HepG2 (cell line): ENCODE data around the gene ANXA5. TPM values are rescaled to one million over a fixed set of nuclear protein-coding genes. Genes with fewer than 3 reads are reported as not detected.
A peak's percentile ranks its signal among the peaks of the same experiment; 100 is the strongest.

ENCODE experiments used
- ATAC-seq: fragments of 200-7000 bp; cut with Tn5 transposase; 3 replicates; pipeline ENCODE4 v1.9.1; 2020; ENCODE audit warnings: mild to moderate bottlenecking, moderate library complexity
- BruUV-seq: library from RNA; stranded (reverse); fragments of 400-500 nt; replicated peaks from 2 replicates; lab custom pipeline; 2021; lab: Mats Ljungman, UMichigan
- CTCF ChIA-PET: fragments of 300-600 bp; formaldehyde crosslinking; extraction: SDS; loops from one replicate; lab custom pipeline; 2021; ENCODE audit warnings: low total read pairs, inconsistent platforms, low intra/inter-chr PET ratio; lab: Yijun Ruan, JAX
- POLR2A ChIA-PET: fragments of 350-600 bp; sonication (Branson Sonifier 250); formaldehyde crosslinking; loops from one replicate; lab custom pipeline; 2020; ENCODE audit warnings: antibody characterized with exemption, inconsistent platforms; lab: Yijun Ruan, JAX
- DNase-seq: peaks from one replicate; pipeline ENCODE4 v3.0.0-alpha.2; 2015; ENCODE audit warnings: low spot score
- FAIRE-seq: peaks from 3 replicates; lab custom pipeline; 2011; peaks lifted over from hg19 to GRCh38; lab: Jason Lieb, UNC
- H2AFZ ChIP-seq: one replicate; pipeline ENCODE4 v1.6.1; 2011; ENCODE audit warnings: low read length, inconsistent platforms
- H3K27ac ChIP-seq: fragments of 300-600 bp; 3 replicates; pipeline ENCODE4 v1.8.0; 2011; ENCODE audit warnings: mixed run types, mild to moderate bottlenecking, mixed read lengths, low read length, inconsistent platforms; ENCODE audit not compliant: insufficient read depth; ENCODE audit errors: extremely low read length
- H3K27me3 ChIP-seq, 2 experiments: fragments of 200-600 bp in 1 of 2; 2 replicates in 1 of 2; 3 replicates in 1 of 2; pipeline versions ENCODE4 v1.6.0 to v1.8.0; 2011; ENCODE audit warnings: low read length in 2 of 2, mild to moderate bottlenecking in 2 of 2, moderate library complexity in 2 of 2, inconsistent platforms in 1 of 2; ENCODE audit not compliant: insufficient read depth in 2 of 2, control insufficient read depth in 1 of 2
- H3K36me3 ChIP-seq, 2 experiments: fragments of 200-600 bp in 1 of 2; replicated peaks in 1 of 2; 2 replicates in 1 of 2; 3 replicates in 1 of 2; pipeline versions ENCODE4 v1.5.1 to v1.8.0; 2011; ENCODE audit warnings: low read length in 2 of 2, inconsistent platforms in 1 of 2; ENCODE audit not compliant: insufficient read depth in 2 of 2, control insufficient read depth in 1 of 2
- H3K4me1 ChIP-seq: 2 replicates; pipeline ENCODE4 v1.5.1; 2012; ENCODE audit warnings: low read length, inconsistent platforms; ENCODE audit not compliant: insufficient read depth
- H3K4me2 ChIP-seq: 2 replicates; pipeline ENCODE4 v1.6.0; 2011; ENCODE audit warnings: low read depth, low read length, inconsistent platforms
- H3K4me3 ChIP-seq, 3 experiments: fragments of 200-600 bp in 1 of 3; sonication (generic), shearing (Covaris generic) in 1 of 3; replicated peaks in 1 of 3; 2 replicates each; pipeline ENCODE4 v1.5.1; 2011 to 2016; ENCODE audit warnings: low read length in 3 of 3, inconsistent platforms in 2 of 3, low read depth in 2 of 3, mild to moderate bottlenecking in 2 of 3, control low read depth in 1 of 3, mixed read lengths in 1 of 3; ENCODE audit not compliant: insufficient read depth in 1 of 3
- H3K79me2 ChIP-seq: one replicate; pipeline ENCODE4 v1.6.1; 2011; ENCODE audit warnings: low read length, inconsistent platforms; ENCODE audit not compliant: insufficient read depth
- H3K9ac ChIP-seq: 2 replicates; pipeline ENCODE4 v1.6.0; 2011; ENCODE audit warnings: mild to moderate bottlenecking, low read depth, low read length, inconsistent platforms; ENCODE audit not compliant: insufficient read depth
- H3K9me3 ChIP-seq: 2 replicates; pipeline ENCODE4 v1.5.1; 2012; ENCODE audit warnings: mild to moderate bottlenecking, low read length
- H4K20me1 ChIP-seq: 2 replicates; pipeline ENCODE4 v1.6.0; 2011; ENCODE audit warnings: inconsistent platforms, mild to moderate bottlenecking, low read length, moderate library complexity; ENCODE audit not compliant: insufficient read depth
- ATF7 ChIP-seq, 2 experiments: fragments of 450-650 bp in 1 of 2; sonication (generic) in 1 of 2; formaldehyde crosslinking in 1 of 2; IDR thresholded peaks; 2 replicates each; pipeline versions ENCODE4 v1.4.0 to v1.6.1; 2016 to 2020; ENCODE audit warnings: antibody characterized with exemption in 1 of 2, mild to moderate bottlenecking in 1 of 2, missing genetic modification reagents in 1 of 2
- CREB1 ChIP-seq, 2 experiments: fragments of 450-650 bp in 1 of 2; IDR thresholded peaks; 2 replicates each; pipeline ENCODE4 v1.6.1; 2016 to 2017; ENCODE audit warnings: control low read depth in 1 of 2, mild to moderate bottlenecking in 1 of 2, missing compliant biosample characterization in 1 of 2, missing genetic modification characterization in 1 of 2
- MTF1 ChIP-seq: sonication (generic); formaldehyde crosslinking; IDR thresholded peaks from 2 replicates; pipeline ENCODE4 v1.5.0; 2020; ENCODE audit warnings: missing genetic modification reagents
- U2AF2 ChIP-seq: fragments of 200-400 bp; formaldehyde crosslinking; IDR thresholded peaks from 2 replicates; pipeline ENCODE4 v1.6.1; 2017; ENCODE audit warnings: low read depth, mild to moderate bottlenecking, low read length
- ZNF282 ChIP-seq: fragments of 450-650 bp; IDR thresholded peaks from 2 replicates; pipeline ENCODE4 v1.6.1; 2018; ENCODE audit not compliant: partially characterized antibody
- ZNF878 ChIP-seq: sonication (generic); formaldehyde crosslinking; IDR thresholded peaks from 2 replicates; pipeline ENCODE4 v1.8.1; 2023; ENCODE audit warnings: mild to moderate bottlenecking, missing genetic modification reagents, moderate library complexity
- WGBS: methylation state at CpG from one replicate; pipeline ENCODE4 v1.1.6; 2017; ENCODE audit warnings: low lambda C conversion rate; 5-methylcytosine and 5-hydroxymethylcytosine counted together
- in situ Hi-C: cut with HindIII; loops from 2 replicates; pipeline ENCODE4 v1.10.0; 2017; ENCODE audit warnings: low pct_unique_long_range_greater_than_20kb; ENCODE audit not compliant: extremely low pct_ligation_motif_present
- intact Hi-C: fragments of 100-400 bp; cut with micrococcal nuclease; formaldehyde crosslinking; loops from one replicate; pipeline ENCODE4 v1.10.0; 2022; ENCODE audit not compliant: unreplicated experiment
- polyA plus RNA-seq, 8 experiments: library from polyadenylated mRNA; depleted of rRNA in 3 of 8; stranded (reverse) in 7 of 8; unstranded in 1 of 8; fragments of >200 nt; fragmentation: Illumina TruSeq in 4 of 8; extraction: Trizol in 4 of 8; gene quantifications; 2 replicates each; pipeline versions ENCODE4 v1.2.1 to v1.2.3, GENCODE V29; 2011 to 2016; ENCODE audit warnings: low read depth in 4 of 8, missing spikeins in 1 of 8, mixed read lengths in 1 of 8; ENCODE audit not compliant: insufficient read depth in 1 of 8
- total RNA-seq, 5 experiments: library from RNA; depleted of rRNA; stranded (reverse); fragments of >200 nt; fragmentation: Illumina TruSeq; extraction: Trizol; gene quantifications; 2 replicates each; pipeline ENCODE4 v1.2.3, GENCODE V29; 2016; ENCODE audit warnings: low read depth in 1 of 5
- TF ChIP-seq, protein P1 (sequence below), 2 experiments: fragments of 450-650 bp in 1 of 2; sonication (generic) in 1 of 2; formaldehyde crosslinking in 1 of 2; IDR thresholded peaks; 2 replicates each; pipeline versions ENCODE4 v1.6.1 to v1.8.0; 2016 to 2022; ENCODE audit warnings: antibody characterized with exemption in 1 of 2, mild to moderate bottlenecking in 1 of 2, missing genetic modification reagents in 1 of 2
- TF ChIP-seq, protein P2 (sequence below): sonication (generic); formaldehyde crosslinking; IDR thresholded peaks from 2 replicates; pipeline ENCODE4 v1.4.0; 2020; ENCODE audit warnings: mild to moderate bottlenecking, missing genetic modification reagents

The ANXA5 gene
- total and polyA plus RNA-seq, 2 of the 13 experiments (the other 11 are each of a cell fraction or from before 2014, with no cell fraction given) = 209 to 342 TPM

DNA sequence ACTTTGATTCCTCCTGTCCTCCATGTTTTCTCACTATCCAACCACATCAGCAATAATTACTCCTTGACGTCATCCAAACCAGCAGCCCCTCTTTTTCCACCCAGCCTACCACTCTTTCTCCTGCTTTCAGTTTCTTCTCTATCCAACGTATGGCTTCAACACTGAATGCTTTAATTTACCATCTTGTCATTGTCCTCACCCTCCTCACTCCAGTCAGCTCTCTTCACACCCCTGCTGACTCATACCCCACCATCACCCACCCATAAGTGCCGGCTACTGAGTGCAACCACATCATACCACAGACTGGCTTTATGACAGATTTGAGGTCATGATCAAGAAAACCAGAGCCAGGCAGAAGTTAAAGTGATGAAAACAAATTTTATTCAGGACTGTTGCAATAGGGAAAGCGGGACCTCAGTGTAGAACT, 9.8 kb upstream of the ANXA5 start:
- H3K79me2 ChIP-seq = no peaks in the 10 kb centered on the region
- no peaks in the 10 kb centered on the region; the same call in 1 of the 2 replicates for H3K9me3 ChIP-seq
- peaks cover under 1% of the 10 kb centered on the region; the same call in 1 of the 2 replicates for H3K4me1 ChIP-seq
- DNase-seq (no peak), FAIRE-seq (no peak), ATAC-seq (no peak)
- 41% methylated on average over 4 of the region's 4 CpGs for WGBS
- ChIA-PET CTCF (no interaction called here), POLR2A (no interaction called here)
- H3K4me2 ChIP-seq = no peak overlapping the region
- BruUV-seq = no TSS peak
- intact Hi-C loops (no loop called here), in situ Hi-C loops (no loop called here)
- no peaks in the 10 kb centered on the region for H4K20me1 ChIP-seq
- H3K27ac ChIP-seq = no peak overlapping the region
- TF ChIP-seq ATF7 (IDR thresholded peaks at IDR 0.05) = peak; percentile 65; the same call in 1 of the 2 replicates
- TF ChIP-seq ATF7 (CRISPR knock-in tag; IDR thresholded peaks at IDR 0.05) = no peak
- TF ChIP-seq MTF1 (CRISPR knock-in tag) = no peak
- TF ChIP-seq ZNF282 = no peak
- peak; percentile 79 for TF ChIP-seq CREB1 (IDR thresholded peaks at IDR 0.05)
- TF ChIP-seq CREB1 (CRISPR knock-in tag; IDR thresholded peaks at IDR 0.05) = no peak
- TF ChIP-seq, protein P1, sequence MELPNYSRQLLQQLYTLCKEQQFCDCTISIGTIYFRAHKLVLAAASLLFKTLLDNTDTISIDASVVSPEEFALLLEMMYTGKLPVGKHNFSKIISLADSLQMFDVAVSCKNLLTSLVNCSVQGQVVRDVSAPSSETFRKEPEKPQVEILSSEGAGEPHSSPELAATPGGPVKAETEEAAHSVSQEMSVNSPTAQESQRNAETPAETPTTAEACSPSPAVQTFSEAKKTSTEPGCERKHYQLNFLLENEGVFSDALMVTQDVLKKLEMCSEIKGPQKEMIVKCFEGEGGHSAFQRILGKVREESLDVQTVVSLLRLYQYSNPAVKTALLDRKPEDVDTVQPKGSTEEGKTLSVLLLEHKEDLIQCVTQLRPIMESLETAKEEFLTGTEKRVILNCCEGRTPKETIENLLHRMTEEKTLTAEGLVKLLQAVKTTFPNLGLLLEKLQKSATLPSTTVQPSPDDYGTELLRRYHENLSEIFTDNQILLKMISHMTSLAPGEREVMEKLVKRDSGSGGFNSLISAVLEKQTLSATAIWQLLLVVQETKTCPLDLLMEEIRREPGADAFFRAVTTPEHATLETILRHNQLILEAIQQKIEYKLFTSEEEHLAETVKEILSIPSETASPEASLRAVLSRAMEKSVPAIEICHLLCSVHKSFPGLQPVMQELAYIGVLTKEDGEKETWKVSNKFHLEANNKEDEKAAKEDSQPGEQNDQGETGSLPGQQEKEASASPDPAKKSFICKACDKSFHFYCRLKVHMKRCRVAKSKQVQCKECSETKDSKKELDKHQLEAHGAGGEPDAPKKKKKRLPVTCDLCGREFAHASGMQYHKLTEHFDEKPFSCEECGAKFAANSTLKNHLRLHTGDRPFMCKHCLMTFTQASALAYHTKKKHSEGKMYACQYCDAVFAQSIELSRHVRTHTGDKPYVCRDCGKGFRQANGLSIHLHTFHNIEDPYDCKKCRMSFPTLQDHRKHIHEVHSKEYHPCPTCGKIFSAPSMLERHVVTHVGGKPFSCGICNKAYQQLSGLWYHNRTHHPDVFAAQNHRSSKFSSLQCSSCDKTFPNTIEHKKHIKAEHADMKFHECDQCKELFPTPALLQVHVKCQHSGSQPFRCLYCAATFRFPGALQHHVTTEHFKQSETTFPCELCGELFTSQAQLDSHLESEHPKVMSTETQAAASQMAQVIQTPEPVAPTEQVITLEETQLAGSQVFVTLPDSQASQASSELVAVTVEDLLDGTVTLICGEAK (IDR thresholded peaks at IDR 0.05) = no peak
- TF ChIP-seq, protein P1 (CRISPR knock-in tag; IDR thresholded peaks at IDR 0.05) = no peak
- TF ChIP-seq ZNF878 = no peak
- TF ChIP-seq U2AF2 = no peak
- TF ChIP-seq, protein P2, sequence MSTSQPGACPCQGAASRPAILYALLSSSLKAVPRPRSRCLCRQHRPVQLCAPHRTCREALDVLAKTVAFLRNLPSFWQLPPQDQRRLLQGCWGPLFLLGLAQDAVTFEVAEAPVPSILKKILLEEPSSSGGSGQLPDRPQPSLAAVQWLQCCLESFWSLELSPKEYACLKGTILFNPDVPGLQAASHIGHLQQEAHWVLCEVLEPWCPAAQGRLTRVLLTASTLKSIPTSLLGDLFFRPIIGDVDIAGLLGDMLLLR (CRISPR knock-in tag) = no peak
- no peak overlapping the region for H3K9ac ChIP-seq
- peaks cover 0 to 7% of the 10 kb centered on the region in 2 experiments; a peak in 2 of 5 replicates for H3K27me3 ChIP-seq
- no peak overlapping the region for H3K4me3 ChIP-seq
- no peaks in the 10 kb centered on the region for H3K36me3 ChIP-seq
- no peak overlapping the region for H2AFZ ChIP-seq
